SK-N-SH (cell line): ENCODE data around the gene OS9.

Experiments used
- PBX3 ChIP-seq: IDR thresholded peaks from 2 replicates; pipeline ENCODE4; 2012
- TF ChIP-seq, protein P1 (sequence below): IDR thresholded peaks from 2 replicates; pipeline ENCODE4 v1.4.0; 2012; ENCODE audit warnings: low read depth
- TF ChIP-seq, protein P2 (sequence below): IDR thresholded peaks from 2 replicates; pipeline ENCODE4 v1.4.0; 2012; ENCODE audit warnings: low read depth, borderline replicate concordance

- TF ChIP-seq, protein P1, sequence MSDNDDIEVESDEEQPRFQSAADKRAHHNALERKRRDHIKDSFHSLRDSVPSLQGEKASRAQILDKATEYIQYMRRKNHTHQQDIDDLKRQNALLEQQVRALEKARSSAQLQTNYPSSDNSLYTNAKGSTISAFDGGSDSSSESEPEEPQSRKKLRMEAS = no peak
- TF ChIP-seq, protein P2, sequence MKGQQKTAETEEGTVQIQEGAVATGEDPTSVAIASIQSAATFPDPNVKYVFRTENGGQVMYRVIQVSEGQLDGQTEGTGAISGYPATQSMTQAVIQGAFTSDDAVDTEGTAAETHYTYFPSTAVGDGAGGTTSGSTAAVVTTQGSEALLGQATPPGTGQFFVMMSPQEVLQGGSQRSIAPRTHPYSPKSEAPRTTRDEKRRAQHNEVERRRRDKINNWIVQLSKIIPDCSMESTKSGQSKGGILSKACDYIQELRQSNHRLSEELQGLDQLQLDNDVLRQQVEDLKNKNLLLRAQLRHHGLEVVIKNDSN = no peak
- no peak for TF ChIP-seq PBX3
Measured at GRCh38 chr12:57666897-57667296, 27.0 kb upstream of the OS9 start.
